Neural cell (in vitro differentiated cells): ENCODE results near the gene INO80D.

Experiments
- EP300 ChIP-seq: fragments of 450-650 bp; conservative IDR thresholded peaks from 2 replicates; pipeline ENCODE4 v1.6.1; 2014; ENCODE audit warnings: antibody characterized with exemption, mild to moderate bottlenecking, moderate library complexity; ENCODE audit not compliant: poor library complexity, severe bottlenecking
- EZH2 ChIP-seq: fragments of 200-600, 300-800 bp; shearing (Covaris generic), sonication (generic); IDR thresholded peaks from 2 replicates; pipeline ENCODE4 v1.6.1; 2014; ENCODE audit warnings: antibody characterized with exemption, low read length, borderline replicate concordance, mild to moderate bottlenecking; ENCODE audit not compliant: insufficient read depth, poor library complexity, severe bottlenecking
- MXI1 ChIP-seq: fragments of 450-650 bp; conservative IDR thresholded peaks from 2 replicates; pipeline ENCODE4 v1.6.1; 2014; ENCODE audit warnings: antibody characterized with exemption, mild to moderate bottlenecking; ENCODE audit not compliant: poor library complexity, severe bottlenecking
- POLR2AphosphoS5 ChIP-seq: IDR thresholded peaks from 2 replicates; pipeline ENCODE4 v1.6.1; 2012
- SMC3 ChIP-seq: fragments of 450-650 bp; conservative IDR thresholded peaks from 2 replicates; pipeline ENCODE4 v1.6.1; 2014; ENCODE audit warnings: antibody characterized with exemption, mild to moderate bottlenecking, moderate library complexity; ENCODE audit not compliant: poor library complexity
- TAF1 ChIP-seq: IDR thresholded peaks from 2 replicates; pipeline ENCODE4 v1.6.1; 2012; ENCODE audit warnings: low read depth
- TF ChIP-seq, protein P1 (sequence below): IDR thresholded peaks from 2 replicates; pipeline ENCODE4 v1.6.1; 2012; ENCODE audit warnings: borderline replicate concordance
- TF ChIP-seq, protein P2 (sequence below): fragments of 450-650 bp; IDR thresholded peaks from 2 replicates; pipeline ENCODE4 v1.5.1; 2014; ENCODE audit warnings: antibody characterized with exemption, mild to moderate bottlenecking, moderate library complexity; ENCODE audit not compliant: poor library complexity, severe bottlenecking

GRCh38 chr2:206084870-206085741 lies 868 bp downstream of the INO80D start:
- TF ChIP-seq EZH2 (no peak), POLR2AphosphoS5 (no peak), EP300 (no peak), TAF1 (no peak), SMC3 (no peak), MXI1 (peak; percentile 2)
- TF ChIP-seq, protein P1, sequence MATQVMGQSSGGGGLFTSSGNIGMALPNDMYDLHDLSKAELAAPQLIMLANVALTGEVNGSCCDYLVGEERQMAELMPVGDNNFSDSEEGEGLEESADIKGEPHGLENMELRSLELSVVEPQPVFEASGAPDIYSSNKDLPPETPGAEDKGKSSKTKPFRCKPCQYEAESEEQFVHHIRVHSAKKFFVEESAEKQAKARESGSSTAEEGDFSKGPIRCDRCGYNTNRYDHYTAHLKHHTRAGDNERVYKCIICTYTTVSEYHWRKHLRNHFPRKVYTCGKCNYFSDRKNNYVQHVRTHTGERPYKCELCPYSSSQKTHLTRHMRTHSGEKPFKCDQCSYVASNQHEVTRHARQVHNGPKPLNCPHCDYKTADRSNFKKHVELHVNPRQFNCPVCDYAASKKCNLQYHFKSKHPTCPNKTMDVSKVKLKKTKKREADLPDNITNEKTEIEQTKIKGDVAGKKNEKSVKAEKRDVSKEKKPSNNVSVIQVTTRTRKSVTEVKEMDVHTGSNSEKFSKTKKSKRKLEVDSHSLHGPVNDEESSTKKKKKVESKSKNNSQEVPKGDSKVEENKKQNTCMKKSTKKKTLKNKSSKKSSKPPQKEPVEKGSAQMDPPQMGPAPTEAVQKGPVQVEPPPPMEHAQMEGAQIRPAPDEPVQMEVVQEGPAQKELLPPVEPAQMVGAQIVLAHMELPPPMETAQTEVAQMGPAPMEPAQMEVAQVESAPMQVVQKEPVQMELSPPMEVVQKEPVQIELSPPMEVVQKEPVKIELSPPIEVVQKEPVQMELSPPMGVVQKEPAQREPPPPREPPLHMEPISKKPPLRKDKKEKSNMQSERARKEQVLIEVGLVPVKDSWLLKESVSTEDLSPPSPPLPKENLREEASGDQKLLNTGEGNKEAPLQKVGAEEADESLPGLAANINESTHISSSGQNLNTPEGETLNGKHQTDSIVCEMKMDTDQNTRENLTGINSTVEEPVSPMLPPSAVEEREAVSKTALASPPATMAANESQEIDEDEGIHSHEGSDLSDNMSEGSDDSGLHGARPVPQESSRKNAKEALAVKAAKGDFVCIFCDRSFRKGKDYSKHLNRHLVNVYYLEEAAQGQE: no peak
- TF ChIP-seq, protein P2, sequence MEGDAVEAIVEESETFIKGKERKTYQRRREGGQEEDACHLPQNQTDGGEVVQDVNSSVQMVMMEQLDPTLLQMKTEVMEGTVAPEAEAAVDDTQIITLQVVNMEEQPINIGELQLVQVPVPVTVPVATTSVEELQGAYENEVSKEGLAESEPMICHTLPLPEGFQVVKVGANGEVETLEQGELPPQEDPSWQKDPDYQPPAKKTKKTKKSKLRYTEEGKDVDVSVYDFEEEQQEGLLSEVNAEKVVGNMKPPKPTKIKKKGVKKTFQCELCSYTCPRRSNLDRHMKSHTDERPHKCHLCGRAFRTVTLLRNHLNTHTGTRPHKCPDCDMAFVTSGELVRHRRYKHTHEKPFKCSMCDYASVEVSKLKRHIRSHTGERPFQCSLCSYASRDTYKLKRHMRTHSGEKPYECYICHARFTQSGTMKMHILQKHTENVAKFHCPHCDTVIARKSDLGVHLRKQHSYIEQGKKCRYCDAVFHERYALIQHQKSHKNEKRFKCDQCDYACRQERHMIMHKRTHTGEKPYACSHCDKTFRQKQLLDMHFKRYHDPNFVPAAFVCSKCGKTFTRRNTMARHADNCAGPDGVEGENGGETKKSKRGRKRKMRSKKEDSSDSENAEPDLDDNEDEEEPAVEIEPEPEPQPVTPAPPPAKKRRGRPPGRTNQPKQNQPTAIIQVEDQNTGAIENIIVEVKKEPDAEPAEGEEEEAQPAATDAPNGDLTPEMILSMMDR: no peak
